HG02885 (cell line): Measurements from ENCODE around the gene MERTK.
"Not testable (repeated sequence)": the region's sequence is repeated elsewhere in the genome, so short reads cannot be mapped to it uniquely, and the experiment has no call there.

ENCODE experiments used
- ATAC-seq: cut with Tn5 transposase; IDR thresholded peaks from one replicate; pipeline ENCODE4 v1.9.1; 2021; ENCODE audit warnings: mild to moderate bottlenecking; ENCODE audit not compliant: unreplicated experiment, poor library complexity

The MERTK gene

DNA sequence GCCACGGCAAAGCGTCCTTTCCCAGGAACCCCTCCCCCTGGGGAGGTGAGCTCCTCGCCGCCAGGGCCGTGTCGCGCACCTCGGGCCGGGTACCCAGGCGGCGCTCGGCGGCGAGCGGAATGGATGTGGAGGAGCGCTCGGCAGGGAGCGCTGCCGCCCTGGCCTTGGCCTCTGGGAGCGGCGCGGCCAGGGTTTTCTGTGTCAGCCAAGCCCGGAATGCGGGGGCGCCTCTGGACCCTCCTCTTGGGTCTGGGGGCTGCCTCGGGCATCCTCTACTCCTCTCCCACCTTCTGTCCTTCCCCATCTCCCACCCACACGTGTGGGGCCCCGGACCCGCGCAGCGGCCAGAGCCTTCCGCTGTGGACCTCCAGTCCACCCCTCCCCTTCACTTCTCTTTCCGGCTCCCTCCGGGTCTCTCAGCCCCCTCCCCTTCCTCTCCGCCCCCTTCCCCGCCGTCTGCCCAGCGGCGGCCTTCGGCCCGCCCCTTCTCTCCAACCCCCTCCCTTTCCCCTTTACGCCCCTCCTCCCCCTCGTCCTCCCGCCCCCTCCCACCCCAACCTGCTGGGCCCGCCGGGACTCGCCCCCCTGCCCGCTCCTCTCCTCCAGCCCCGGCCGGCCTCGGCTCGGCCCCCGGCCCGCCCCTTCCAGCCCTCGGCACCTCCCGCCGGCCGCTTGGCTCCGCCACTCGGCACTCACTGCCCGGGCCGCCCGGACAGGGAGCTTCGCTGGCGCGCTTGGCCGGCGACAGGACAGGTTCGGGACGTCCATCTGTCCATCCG is at the start of gene MERTK:
Gene MERTK (plus strand): TSS at position 684 of the 779 bp plus-strand sequence. CDS start 129 bp downstream, outside the sequence.
- ATAC-seq, result peak; percentile 77

DNA sequence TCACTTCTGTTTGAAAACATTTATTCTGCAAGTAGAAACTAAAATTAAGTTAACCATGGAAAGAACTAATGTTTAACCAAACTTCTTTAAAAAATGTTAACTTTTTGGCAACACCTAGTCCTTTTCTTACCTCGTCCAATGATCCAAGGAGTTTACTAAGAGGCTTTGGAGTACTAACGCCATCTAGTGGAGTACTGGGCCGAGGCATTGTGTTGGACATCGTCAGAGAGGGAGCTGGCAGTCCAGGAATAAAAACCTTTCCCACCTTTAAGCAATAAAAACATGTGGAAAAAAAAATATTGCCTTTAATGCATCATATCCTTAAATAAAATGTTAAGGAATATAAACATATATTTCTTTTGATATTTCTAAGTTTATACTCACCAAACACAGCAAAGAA is 47.8 kb upstream of the MERTK start:
- not testable (repeated sequence) for ATAC-seq

DNA sequence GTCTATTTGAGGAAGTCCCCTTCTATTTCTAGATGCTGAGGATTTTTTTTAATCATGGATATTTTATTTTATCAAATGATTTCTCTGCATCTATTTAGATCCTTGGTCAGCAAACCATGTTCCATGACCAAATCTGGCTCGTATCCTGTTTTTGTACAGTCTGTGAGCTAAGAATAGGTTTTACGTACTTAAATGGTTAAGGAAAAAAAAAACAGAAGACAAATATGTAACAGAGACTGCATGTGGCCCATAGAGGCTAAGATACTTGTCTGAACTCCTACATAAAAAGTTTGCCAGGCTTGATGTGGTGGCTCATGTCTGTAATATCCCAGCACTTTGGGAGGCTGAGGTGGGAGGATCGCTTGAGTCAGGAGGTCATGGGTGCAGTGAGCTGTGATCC is 45.9 kb upstream of the MERTK start:
- ATAC-seq, result not testable (repeated sequence)

DNA sequence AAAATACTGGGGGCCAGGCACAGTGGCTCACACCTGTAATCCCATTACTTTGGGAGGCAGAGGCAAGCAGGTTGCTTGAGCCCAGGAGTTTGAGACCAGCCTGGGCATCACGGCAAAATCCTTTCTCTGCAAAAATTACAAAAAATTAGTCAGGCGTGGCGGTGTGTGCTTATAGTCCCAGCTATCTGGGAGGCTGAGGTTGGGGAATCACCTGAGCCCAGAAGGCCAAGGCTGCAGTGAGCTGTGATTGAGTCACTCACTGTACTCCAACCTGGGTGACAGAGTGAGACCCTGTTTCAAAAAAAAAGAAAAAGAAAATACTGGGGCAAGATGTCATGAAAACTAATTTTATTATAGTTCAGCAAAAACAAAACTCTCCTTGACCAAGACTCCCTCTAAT is 38.4 kb upstream of the MERTK start:
- ATAC-seq, result not testable (repeated sequence)

DNA sequence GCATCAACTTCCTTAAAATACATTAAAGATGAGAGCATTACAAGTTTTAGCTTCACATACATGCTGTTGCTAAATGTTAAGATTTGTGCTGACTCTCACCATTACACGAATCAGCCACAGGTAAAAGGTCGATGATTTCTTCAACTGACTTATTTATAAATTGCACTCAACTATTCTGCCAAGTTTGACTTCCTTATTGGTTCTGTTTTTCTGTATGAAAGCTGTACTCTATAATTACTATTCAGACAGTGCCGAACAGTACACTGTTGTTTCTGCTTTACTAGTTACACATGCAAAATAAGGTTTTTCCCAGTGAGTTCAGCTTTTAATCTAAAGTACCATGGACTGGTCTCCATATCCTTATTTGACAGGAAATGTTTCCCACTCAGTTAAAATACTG is 33.3 kb upstream of the MERTK start:
- not testable (repeated sequence) for ATAC-seq

DNA sequence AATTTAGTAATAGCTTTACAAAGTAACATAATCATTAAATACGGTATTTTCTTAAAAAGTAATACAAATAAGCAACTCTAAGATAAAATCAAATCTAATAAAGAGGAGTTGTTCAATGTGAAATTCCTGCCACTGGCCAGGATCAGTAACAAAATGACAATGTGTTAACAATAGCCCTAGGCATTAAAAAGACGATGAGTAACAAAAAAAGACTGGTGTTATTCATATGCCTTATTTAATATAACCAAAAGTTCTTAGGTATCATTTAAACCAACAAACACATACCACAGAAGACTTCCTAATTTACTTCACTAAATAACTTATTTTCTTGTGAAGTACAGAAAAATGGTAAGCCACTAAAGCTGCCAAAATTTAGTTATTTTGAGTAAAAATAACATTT is 25.6 kb upstream of the MERTK start:
- ATAC-seq, result not testable (repeated sequence)

DNA sequence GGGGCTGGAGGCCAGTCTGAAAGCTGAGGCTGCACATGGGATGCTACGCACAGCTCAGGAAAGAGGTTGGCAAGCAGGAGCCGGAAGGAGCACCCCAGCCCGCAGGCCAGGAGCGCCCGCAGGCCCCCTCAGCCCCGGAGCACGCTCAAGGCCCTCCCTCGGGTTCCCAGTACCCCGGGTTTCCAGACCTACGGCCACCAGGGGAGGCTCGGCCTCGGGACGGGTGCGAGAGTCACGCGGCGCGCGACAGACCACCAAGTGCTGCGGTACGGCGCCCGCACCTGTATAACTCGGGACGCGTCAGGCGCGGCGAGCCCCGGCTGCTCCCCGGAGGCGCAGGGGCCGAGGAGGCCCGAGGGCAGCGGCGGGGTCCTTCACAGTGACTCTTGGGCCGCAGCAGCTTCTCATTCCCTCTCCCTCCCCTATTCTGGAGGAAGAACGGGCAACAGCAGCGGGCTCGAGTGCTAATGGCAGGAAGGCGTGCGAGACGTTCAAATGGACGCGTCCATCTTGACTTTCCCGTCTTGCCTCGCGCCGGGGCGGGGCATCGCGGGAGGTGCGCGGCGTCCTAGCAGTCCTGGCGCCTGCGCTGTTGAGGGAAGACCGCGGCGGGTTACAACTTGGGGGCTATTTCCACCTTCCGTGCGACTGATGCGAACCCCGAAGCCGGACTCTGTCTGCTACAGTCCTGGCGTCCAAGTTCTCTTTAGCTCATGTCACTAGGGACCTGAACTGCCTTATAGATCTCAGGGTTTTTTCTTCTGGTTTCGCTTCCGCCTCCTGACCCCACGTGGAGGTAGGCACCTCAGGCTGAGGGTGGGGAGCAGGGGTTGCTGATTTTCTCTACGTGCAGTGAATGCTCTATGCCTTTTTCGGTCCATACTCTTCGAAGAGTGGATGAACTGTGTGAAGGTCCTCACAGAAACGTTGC is 14.5 kb upstream of the MERTK start, which contains the start of gene ANAPC1:
Gene ANAPC1 (minus strand): TSS at position 533 of the 931 bp plus-strand sequence. CDS start 3,368 bp downstream, outside the sequence.
- ATAC-seq, result peak; percentile 87

DNA sequence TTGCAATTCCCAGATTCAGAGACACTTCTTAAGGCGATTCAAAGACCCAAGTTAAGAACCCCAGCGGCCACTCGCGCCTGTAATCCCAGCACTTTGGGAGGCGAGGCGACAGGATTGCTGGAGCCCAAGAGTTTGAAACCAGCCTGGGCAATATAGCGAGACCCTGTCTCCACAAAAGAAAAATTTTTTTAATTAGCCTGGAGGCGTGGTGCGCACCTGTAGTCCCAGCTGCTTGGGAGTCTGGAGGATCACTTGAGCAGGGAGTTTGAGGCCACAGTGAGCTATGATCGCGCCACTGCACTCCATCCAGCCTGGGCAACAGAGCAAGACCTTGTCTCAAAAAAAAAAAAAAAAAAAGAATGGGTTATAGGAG is 13.8 kb upstream of the MERTK start:
- ATAC-seq, result peak; percentile 12

DNA sequence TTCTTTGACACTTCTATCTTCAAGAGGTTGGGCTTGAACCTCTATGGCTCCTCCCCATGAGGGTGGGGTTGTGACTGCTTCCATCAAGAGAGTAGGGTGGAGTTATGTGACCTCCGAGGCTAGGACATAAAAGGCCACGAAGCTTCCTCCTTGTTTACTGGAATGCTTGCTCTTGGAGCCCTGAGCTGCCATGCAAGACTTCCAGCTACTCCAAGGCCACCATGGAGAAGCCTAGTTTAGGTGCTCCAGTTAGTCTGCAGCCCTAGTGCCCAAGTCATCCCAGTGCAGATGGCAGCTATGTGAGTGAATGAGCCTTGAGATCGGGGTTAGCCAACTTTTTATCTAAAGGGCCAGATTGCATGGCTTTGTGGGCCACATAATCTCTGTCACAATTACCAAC is 2.4 kb upstream of the MERTK start:
- no peak for ATAC-seq

DNA sequence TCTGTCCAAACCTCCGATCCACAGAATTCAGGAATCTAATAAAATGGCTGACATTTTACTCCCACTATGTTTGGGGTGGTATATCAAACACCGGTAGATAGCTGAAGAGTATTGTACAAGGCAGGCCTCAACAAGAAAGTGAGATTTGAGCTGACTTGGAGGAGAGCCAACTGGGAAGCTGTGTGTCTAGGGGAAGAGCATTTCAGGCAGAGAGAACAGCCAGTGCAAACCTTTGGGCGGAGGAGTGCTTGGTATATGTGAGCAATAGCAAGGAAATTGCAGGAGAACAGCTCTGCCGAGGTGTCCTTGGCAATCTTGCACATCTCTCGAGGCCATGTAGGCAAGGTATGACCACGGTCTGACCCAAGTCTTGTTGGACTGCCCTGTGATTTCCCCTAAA is 1.8 kb upstream of the MERTK start:
- no peak for ATAC-seq

DNA sequence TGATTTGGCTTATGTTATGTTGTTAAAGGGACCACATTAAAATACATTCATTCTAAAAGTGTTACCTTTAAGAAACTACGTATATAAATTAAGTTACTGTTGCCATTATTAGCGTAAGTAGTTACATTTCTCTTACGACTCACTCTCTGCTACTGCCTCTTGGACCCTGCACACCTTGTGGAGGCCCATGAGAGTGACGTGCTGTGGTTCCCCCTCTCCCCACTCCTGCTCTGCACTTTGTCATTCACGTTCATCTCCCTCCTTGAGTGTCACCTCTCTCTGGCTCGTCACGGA is 830 bp upstream of the MERTK start:
- ATAC-seq, result no peak

DNA sequence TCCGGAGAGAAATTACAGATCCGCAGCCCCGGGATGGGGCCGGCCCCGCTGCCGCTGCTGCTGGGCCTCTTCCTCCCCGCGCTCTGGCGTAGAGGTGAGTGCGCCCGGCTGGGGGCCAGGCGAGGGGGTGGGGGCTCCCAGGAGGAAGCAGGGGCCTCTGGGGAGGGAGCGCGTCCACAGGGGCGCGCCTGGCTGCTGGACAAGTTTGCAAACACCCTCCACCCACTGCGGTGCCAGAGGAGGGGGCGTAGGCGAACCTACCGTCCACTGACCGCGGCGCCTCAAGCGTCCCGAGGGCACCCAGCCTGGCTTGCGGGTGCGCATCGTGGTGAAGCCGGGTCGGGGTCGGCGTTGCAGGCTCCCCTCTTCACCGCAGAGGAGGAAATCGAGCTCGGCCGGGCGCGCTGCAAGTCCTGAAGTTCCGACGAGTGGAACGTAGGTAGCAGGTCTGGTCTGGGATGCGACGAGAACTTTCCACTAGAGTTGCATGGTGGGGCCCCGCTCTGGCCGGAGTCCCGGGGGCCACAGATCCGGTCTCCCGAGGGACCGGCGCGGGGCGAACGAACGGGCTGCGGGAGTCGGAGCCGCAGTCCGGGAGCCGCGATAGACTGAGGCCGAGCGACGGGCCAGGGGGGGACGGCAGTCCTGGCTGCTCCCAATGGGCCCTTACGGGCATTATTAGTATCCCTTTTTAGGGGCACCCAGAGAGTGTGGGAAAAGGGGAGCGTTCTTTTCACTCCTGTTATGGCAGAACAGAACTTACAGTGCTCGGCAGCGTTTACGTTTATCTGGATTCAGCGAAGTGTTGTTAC is 502 bp downstream of the MERTK start:
- peak; percentile 22 for ATAC-seq

DNA sequence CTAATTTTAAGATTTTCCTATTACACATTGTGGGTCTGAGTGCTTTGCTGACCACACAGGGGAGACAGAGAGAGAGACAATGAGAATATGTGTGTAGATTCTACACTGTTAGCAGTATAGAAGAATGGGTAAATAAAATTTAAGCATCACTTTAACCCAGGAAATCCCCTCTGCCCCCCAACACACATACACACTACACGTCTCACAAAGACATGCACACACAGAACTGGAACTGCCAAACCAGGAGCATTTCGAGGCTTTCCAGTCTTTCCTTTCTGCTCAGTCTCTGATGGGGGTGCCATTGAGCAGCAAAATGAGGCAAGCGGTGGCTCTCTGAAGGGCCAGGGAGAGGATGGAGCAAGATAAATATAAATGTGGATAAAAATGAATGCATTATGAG is 2.5 kb downstream of the MERTK start:
- ATAC-seq, result no peak

DNA sequence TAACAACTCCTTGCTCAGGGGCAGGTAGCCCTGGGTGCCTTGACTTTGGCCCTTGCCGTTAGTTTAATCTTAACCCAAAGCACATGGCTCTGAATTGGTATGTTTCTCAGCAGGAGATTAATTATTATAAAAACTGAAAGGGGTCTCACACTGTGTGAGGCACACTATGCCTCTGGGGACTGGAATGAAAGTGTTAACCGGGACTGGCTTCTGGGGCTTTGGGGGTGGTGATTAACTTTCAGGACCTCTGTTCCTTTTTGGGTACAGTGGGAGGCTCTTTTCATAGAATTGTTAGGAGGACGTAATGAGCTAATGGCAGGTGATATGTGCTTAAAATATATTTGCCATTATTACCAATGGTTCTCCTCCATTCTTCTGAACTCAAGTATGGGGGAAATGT is 5.1 kb downstream of the MERTK start:
- no peak for ATAC-seq

DNA sequence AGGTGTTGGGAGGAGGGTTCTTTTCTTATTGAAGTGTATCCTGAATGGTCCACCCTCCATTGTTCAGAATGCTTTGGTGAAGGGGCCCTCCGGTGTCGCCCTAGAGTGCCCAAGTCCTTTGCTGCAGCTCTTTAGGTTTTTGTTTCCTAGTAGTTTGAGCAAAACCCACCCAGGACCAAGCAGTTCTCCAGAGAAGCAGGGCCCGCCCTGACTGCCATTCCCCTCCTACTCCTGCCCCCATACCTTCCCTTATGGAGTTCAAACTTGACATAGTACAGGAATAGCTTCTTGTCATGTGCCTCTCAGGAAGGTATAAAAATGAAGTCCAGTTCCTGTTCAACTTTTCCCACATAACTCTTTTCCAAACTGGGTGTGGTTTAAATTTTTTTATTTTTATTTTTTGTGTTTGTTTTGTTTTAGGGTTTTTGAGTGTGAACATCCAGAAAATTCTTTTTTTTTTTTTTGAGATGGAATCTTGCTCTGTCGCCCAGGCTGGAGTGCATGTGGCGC is 5.6 kb downstream of the MERTK start:
- ATAC-seq, result no peak

DNA sequence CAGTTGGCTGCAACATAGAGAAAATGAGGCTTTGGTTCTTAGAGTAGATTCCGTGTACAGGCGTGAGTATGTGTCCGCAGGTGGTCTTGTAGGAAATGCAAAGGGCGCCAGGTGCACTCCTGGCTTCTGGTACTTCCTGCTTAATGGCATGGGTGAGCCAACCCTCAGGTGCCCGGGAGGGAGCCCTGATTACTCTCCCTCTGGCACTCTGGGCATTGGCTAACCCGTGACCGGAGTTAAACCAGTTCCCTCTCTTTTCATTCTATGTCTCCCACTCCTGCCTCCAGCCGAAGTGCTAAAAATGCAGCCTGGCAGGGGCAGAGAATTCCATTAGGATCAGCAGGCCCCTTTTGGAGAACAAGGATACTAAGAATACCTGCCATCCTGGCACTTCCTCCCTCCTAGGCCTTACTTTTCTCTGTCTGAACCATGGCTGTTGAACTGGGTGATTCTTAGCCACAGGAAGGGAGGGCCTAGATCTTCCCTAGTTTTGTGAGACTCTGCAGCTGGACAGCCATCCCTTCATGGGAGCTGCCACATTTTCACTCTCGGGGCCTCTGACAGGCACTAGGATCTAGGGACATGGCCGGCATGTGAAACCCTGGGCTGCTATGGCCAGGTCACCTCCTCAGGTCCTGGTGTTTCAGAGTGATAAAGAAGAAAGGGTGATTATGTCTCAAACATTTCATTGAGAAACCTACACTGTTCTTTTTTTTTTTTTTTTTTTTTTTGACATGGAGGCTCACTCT is 6.5 kb downstream of the MERTK start:
- ATAC-seq, result no peak

DNA sequence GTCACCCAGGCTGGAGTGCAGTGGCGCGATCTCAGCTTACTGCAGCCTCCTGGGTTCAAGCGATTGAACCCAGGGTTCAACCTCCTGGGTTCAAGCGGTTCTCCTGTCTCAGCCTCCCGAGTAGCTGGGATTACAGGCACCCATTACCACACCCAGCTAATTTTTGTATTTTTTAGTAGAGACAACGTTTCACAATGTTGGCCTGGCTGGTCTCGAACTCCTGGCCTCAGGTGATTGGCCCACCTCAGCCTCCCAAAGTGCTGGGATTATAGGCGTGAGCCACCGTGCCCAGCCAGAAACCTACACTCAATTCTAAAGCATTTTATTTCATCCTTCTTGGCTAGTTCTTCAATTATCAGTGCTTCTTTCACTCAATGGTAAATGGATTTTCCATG is 7.1 kb downstream of the MERTK start:
- not testable (repeated sequence) for ATAC-seq

DNA sequence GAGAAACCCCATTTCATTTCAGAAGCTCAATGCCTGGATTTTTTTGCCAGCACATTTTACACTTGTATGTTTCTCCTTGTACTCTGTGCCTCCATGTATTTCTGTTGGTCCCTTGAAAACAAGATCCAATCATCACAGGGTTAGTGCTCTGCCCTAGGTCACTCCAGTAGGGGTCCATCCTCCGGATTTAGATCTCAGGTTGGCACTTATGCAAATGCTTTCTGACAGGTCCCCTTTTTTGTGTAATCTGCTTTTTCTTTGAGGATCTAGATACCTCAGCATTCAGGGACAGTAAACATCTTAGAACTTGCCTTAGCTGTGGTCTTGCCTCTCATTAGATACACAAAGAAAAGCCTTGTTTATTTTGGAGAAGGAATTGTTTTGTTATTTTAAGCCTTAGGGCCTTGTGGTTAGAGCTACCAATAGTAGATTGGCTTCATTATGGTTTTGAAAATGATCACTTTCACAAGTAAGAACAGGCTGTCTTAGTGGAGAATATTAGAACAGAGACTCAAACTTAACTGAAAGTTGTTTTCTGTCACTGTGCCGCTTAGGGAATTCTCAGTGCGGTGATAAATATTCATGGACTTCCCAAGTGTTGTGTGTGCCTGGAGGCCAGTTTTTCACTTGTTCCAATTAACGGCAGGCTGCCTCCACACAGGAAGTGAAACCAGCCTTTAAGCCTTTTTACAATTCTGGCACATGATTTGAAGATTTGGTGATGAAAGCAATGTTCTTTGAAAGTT is 7.8 kb downstream of the MERTK start:
- ATAC-seq, result peak; percentile 61

DNA sequence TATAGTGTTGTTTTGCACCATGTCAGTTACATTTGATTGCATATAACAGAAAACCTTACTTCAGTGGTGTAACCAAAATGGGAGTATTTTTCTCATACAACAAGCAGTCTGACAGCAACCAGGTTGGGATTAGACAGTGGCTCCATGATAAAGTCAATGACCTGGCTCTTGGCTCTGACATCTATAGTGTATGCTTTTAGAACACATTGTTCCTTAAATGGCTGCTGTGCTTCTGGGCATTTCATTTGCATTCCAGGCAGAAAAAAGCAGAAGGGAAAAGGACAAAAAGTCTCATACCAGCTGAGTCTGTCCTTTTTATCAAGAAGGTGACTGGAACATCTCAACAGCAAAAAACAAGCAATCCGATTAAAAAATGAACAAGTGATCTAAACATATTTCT is 10.2 kb downstream of the MERTK start:
- ATAC-seq, result no peak
